PFSK-1 (cell line): ENCODE measurements around the gene KRTAP10-5.

ENCODE experiments used
- POLR2AphosphoS5 ChIP-seq: IDR thresholded peaks from 2 replicates; pipeline ENCODE4 v1.6.1; 2012; ENCODE audit warnings: low read depth, mild to moderate bottlenecking, control low read depth, low read length, moderate library complexity
- REST ChIP-seq, 2 experiments: IDR thresholded peaks; 2 replicates each; pipeline versions ENCODE4 v1.6.1 to v1.8.0; 2011 to 2012; ENCODE audit warnings: low read depth in 2 of 2, low read length in 2 of 2, control low read depth in 1 of 2, inconsistent platforms in 1 of 2, mild to moderate bottlenecking in 1 of 2, moderate library complexity in 1 of 2; ENCODE audit not compliant: insufficient read depth in 1 of 2
- TAF1 ChIP-seq: IDR thresholded peaks from 2 replicates; pipeline ENCODE4 v1.6.1; 2012; ENCODE audit warnings: low read length, control low read depth, borderline replicate concordance; ENCODE audit not compliant: insufficient read depth

- TF ChIP-seq TAF1 (no peak), POLR2AphosphoS5 (no peak), REST (IDR thresholded peaks at IDR 0.05; ENCODE audit: insufficient read depth in 1 of 2, low read depth in 2 of 2, low read length in 2 of 2) (no peak)
Measured at GRCh38 chr21:44589094-44589493, 8.7 kb upstream of the KRTAP10-5 start.
